IMR-90 (cell line): ENCODE measurements around the gene SLC29A3. TPM values are rescaled to one million over a fixed set of nuclear protein-coding genes. Genes with fewer than 3 reads are reported as not detected.

Source experiments
- ATAC-seq: fragments of 200-7000 bp; cut with Tn5 transposase; 2 replicates; pipeline ENCODE4 v1.9.1; 2020; ENCODE audit warnings: low read depth, mild to moderate bottlenecking, moderate library complexity
- BruUV-seq: library from RNA; stranded (reverse); fragments of 400-500 nt; replicated peaks from 2 replicates; lab custom pipeline; 2021; lab: Mats Ljungman, UMichigan
- CTCF ChIA-PET: fragments of 300-600 bp; formaldehyde crosslinking; extraction: SDS; loops from one replicate; lab custom pipeline; 2021; ENCODE audit warnings: antibody characterized with exemption; lab: Yijun Ruan, JAX
- POLR2A ChIA-PET: fragments of 300-600 bp; sonication (Branson Sonifier 250); formaldehyde crosslinking; loops from one replicate; lab custom pipeline; 2022; ENCODE audit warnings: antibody characterized with exemption; ENCODE audit not compliant: unreplicated experiment; lab: Charles Lee
- DNase-seq: peaks from one replicate; pipeline ENCODE4 v3.0.0; 2013
- H2AFZ ChIP-seq: replicated peaks from 2 replicates; pipeline ENCODE3; 2013; ENCODE audit warnings: low read length, mild to moderate bottlenecking; ENCODE audit not compliant: poor library complexity
- H2AK5ac ChIP-seq: 2 replicates; pipeline ENCODE4 v1.6.1; 2013; ENCODE audit warnings: low read depth, low read length, inconsistent platforms
- H2AK9ac ChIP-seq: replicated peaks from 2 replicates; pipeline ENCODE3; 2013; ENCODE audit warnings: mild to moderate bottlenecking, low read depth, low read length, moderate library complexity; ENCODE audit not compliant: poor library complexity
- H2BK120ac ChIP-seq: 2 replicates; pipeline ENCODE4 v1.6.1; 2013; ENCODE audit warnings: low read depth, low read length, inconsistent platforms
- H2BK15ac ChIP-seq: 3 replicates; pipeline ENCODE4 v1.6.1; 2013; ENCODE audit warnings: low read depth, low read length, inconsistent platforms
- H2BK20ac ChIP-seq: 2 replicates; pipeline ENCODE4 v1.6.1; 2013; ENCODE audit warnings: low read depth, mild to moderate bottlenecking, inconsistent platforms, low read length, moderate library complexity
- H2BK5ac ChIP-seq: 2 replicates; pipeline ENCODE4 v1.6.1; 2013; ENCODE audit warnings: mild to moderate bottlenecking, low read depth, low read length, inconsistent platforms; ENCODE audit not compliant: poor library complexity, severe bottlenecking
- H3K14ac ChIP-seq: replicated peaks from 2 replicates; pipeline ENCODE4 v1.6.1; 2013; ENCODE audit warnings: low read depth, low read length, inconsistent platforms
- H3K18ac ChIP-seq: 2 replicates; pipeline ENCODE4 v1.6.1; 2013; ENCODE audit warnings: low read depth, low read length, control low read depth
- H3K23ac ChIP-seq: 2 replicates; pipeline ENCODE4 v1.6.1; 2013; ENCODE audit warnings: low read depth, low read length, inconsistent platforms
- H3K27ac ChIP-seq: 2 replicates; pipeline ENCODE4 v1.5.1; 2013; ENCODE audit warnings: mild to moderate bottlenecking, control low read depth, low read length; ENCODE audit not compliant: insufficient read depth
- H3K27me3 ChIP-seq: 2 replicates; pipeline ENCODE4 v1.6.1; 2013; ENCODE audit warnings: low read length; ENCODE audit not compliant: control insufficient read depth, insufficient read depth
- H3K36me3 ChIP-seq: 2 replicates; pipeline ENCODE4 v1.6.1; 2013; ENCODE audit warnings: low read length, mixed read lengths; ENCODE audit not compliant: control insufficient read depth, insufficient read depth
- H3K4ac ChIP-seq: 2 replicates; pipeline ENCODE4 v1.6.1; 2013; ENCODE audit warnings: low read depth, low read length, inconsistent platforms
- H3K4me1 ChIP-seq: 2 replicates; pipeline ENCODE4 v1.6.1; 2013; ENCODE audit warnings: low read length, mixed read lengths; ENCODE audit not compliant: control insufficient read depth, insufficient read depth
- H3K4me2 ChIP-seq: 2 replicates; pipeline ENCODE4 v1.6.1; 2013; ENCODE audit warnings: low read depth, mild to moderate bottlenecking, control low read depth, low read length, moderate library complexity
- H3K4me3 ChIP-seq: 2 replicates; pipeline ENCODE4 v1.5.1; 2013; ENCODE audit warnings: low read depth, mild to moderate bottlenecking, control low read depth, low read length, moderate library complexity; ENCODE audit not compliant: insufficient read depth
- H3K56ac ChIP-seq: 2 replicates; pipeline ENCODE4 v1.6.1; 2013; ENCODE audit warnings: low read length, inconsistent platforms; ENCODE audit not compliant: insufficient read depth; ENCODE audit errors: extremely low read depth
- H3K79me1 ChIP-seq, 2 experiments: 2 replicates each; pipeline ENCODE4 v1.6.1; 2013; ENCODE audit warnings: low read length in 2 of 2, inconsistent platforms in 1 of 2, low read depth in 1 of 2
- H3K9ac ChIP-seq: 2 replicates; pipeline ENCODE4 v1.6.1; 2013; ENCODE audit warnings: low read depth, low read length, control low read depth
- H3K9me1 ChIP-seq: 2 replicates; pipeline ENCODE4 v1.6.1; 2013; ENCODE audit warnings: low read length, inconsistent platforms; ENCODE audit not compliant: insufficient read depth
- H3K9me3 ChIP-seq: 2 replicates; pipeline ENCODE4 v1.6.1; 2013; ENCODE audit warnings: low read length; ENCODE audit not compliant: control insufficient read depth, insufficient read depth
- H4K20me1 ChIP-seq: 2 replicates; pipeline ENCODE4 v1.6.1; 2013; ENCODE audit warnings: low read length, inconsistent platforms; ENCODE audit not compliant: insufficient read depth
- H4K5ac ChIP-seq: 2 replicates; pipeline ENCODE4 v1.6.1; 2013; ENCODE audit warnings: mild to moderate bottlenecking, low read depth, low read length, control low read depth
- H4K8ac ChIP-seq, 2 experiments: 2 replicates each; pipeline ENCODE4 v1.6.1; 2013; ENCODE audit warnings: low read depth in 2 of 2, low read length in 2 of 2, control low read depth in 1 of 2, inconsistent platforms in 1 of 2
- H4K91ac ChIP-seq: 2 replicates; pipeline ENCODE4 v1.6.1; 2013; ENCODE audit warnings: low read depth, low read length, inconsistent platforms; ENCODE audit not compliant: insufficient read depth
- BHLHE40 ChIP-seq: fragments of 150-350 bp; IDR thresholded peaks from 2 replicates; pipeline ENCODE4 v1.6.1; 2016; ENCODE audit warnings: mild to moderate bottlenecking, low read depth, low read length
- CEBPB ChIP-seq: IDR thresholded peaks from 2 replicates; pipeline ENCODE4 v1.6.1; 2012; ENCODE audit warnings: low read depth, low read length, improper control_type of control experiment
- CHD1 ChIP-seq: IDR thresholded peaks from 2 replicates; pipeline ENCODE4 v1.6.1; 2012; ENCODE audit warnings: low read depth, low read length, improper control_type of control experiment
- FOS ChIP-seq: fragments of 150-350 bp; IDR thresholded peaks from 2 replicates; pipeline ENCODE4 v1.6.1; 2016; ENCODE audit warnings: low read depth, low read length
- MAFK ChIP-seq: IDR thresholded peaks from 2 replicates; pipeline ENCODE4 v1.6.1; 2012; ENCODE audit warnings: low read depth, low read length, improper control_type of control experiment
- MAZ ChIP-seq: IDR thresholded peaks from 2 replicates; pipeline ENCODE4 v1.6.1; 2012; ENCODE audit warnings: low read depth, mild to moderate bottlenecking, low read length, improper control_type of control experiment, moderate library complexity, borderline replicate concordance
- MXI1 ChIP-seq: IDR thresholded peaks from 2 replicates; pipeline ENCODE4 v1.6.1; 2012; ENCODE audit warnings: low read depth, mild to moderate bottlenecking, low read length, moderate library complexity, borderline replicate concordance
- NFE2L2 ChIP-seq: fragments of 150-350 bp; IDR thresholded peaks from 2 replicates; pipeline ENCODE4 v1.6.1; 2016; ENCODE audit warnings: low read depth, mild to moderate bottlenecking, low read length
- POLR2A ChIP-seq: IDR thresholded peaks from 2 replicates; pipeline ENCODE4 v1.6.1; 2012; ENCODE audit warnings: mild to moderate bottlenecking, low read depth, low read length
- RAD21 ChIP-seq: IDR thresholded peaks from 2 replicates; pipeline ENCODE4 v1.6.1; 2012; ENCODE audit warnings: low read length, improper control_type of control experiment
- RFX5 ChIP-seq: IDR thresholded peaks from 2 replicates; pipeline ENCODE4 v1.8.0; 2012; ENCODE audit warnings: low read depth, mild to moderate bottlenecking, low read length, moderate library complexity
- SMC3 ChIP-seq: fragments of 150-350 bp; IDR thresholded peaks from 2 replicates; pipeline ENCODE4 v1.6.1; 2016; ENCODE audit warnings: low read depth, mild to moderate bottlenecking, antibody characterized with exemption, low read length, moderate library complexity
- WGBS, 2 experiments: methylation state at CpG; one replicate each; pipeline versions ENCODE4 v1.1.5 to v1.1.7; 2013; ENCODE audit warnings: missing lambda C conversion rate in 2 of 2; ENCODE audit not compliant: insufficient read length in 1 of 2; ENCODE audit errors: extremely low coverage in 2 of 2; 5-methylcytosine and 5-hydroxymethylcytosine counted together
- dilution Hi-C: fragments of 300-500 bp; cut with HindIII; formaldehyde crosslinking; loops from one replicate; pipeline ENCODE4 v1.14.3; 2018; ENCODE audit warnings: low sequenced_read_pairs; ENCODE audit not compliant: unreplicated experiment
- in situ Hi-C: fragments of 300-500 bp; cut with MboI; formaldehyde crosslinking; loops from 3 replicates; pipeline ENCODE4 v1.14.3; 2019; ENCODE audit warnings: low sequenced_read_pairs, inconsistent platforms, mixed read lengths
- intact Hi-C: fragments of 100-400 bp; cut with micrococcal nuclease; formaldehyde crosslinking; loops from 2 replicates; pipeline ENCODE4 v1.10.0; 2022
- polyA plus RNA-seq, 3 experiments: library from polyadenylated mRNA; depleted of rRNA; stranded (reverse); fragments of >200 nt; gene quantifications; 2 replicates each; pipeline ENCODE4 v1.2.3, GENCODE V29; 2012; ENCODE audit warnings: low replicate concordance in 1 of 3
- total RNA-seq: library from RNA; depleted of rRNA; stranded (reverse); fragments of >200 nt; gene quantifications from 2 replicates; pipeline ENCODE4 v1.2.3, GENCODE V29; 2012
- TF ChIP-seq, protein P1 (sequence below): fragments of 150-350 bp; IDR thresholded peaks from 2 replicates; pipeline ENCODE4 v1.6.1; 2017; ENCODE audit warnings: mild to moderate bottlenecking, antibody characterized with exemption, low read length, low read depth
- TF ChIP-seq, protein P2 (sequence below): conservative IDR thresholded peaks from 2 replicates; pipeline ENCODE4 v1.5.1; 2012; ENCODE audit warnings: mild to moderate bottlenecking, low read depth, low read length, improper control_type of control experiment
- TF ChIP-seq, protein P3 (sequence below): fragments of 150-350 bp; IDR thresholded peaks from 2 replicates; pipeline ENCODE4 v1.6.1; 2016; ENCODE audit warnings: low read depth, mild to moderate bottlenecking, low read length, moderate library complexity, borderline replicate concordance

SLC29A3 gene
- total and polyA plus RNA-seq, 2 of the 4 experiments (the other 2 are of a cell fraction): 0.72 to 3.0 TPM

DNA sequence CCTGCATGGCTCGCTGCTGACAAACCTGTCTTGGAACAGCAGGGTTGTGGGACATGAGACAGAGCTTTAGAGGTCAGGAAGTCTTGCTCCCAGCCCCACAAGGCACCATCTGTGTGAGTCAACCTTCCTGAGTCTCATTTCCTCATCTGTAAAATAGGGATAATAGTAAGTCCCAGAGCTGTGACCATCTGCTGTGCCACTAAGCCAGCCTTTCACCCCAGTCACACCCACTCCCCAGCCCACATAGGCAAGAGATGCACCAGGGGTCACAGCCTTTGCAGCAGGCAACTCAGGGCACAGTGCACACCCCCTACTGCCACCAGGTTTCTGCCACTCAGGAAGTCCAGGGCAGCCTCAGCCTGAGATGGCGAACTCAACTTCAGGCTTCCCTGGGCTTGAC, 48.2 kb downstream of the SLC29A3 start:
- ChIA-PET POLR2A (no interaction called here), CTCF (no interaction called here)
- no peak overlapping the region for H2BK120ac ChIP-seq
- H3K9ac ChIP-seq: no peak overlapping the region
- no peak overlapping the region for H2BK20ac ChIP-seq
- no peak overlapping the region for H3K27ac ChIP-seq
- no TSS peak for BruUV-seq
- H3K36me3 ChIP-seq: no peaks in the 10 kb centered on the region
- H2AK9ac ChIP-seq: no peak overlapping the region
- in situ Hi-C loops: no loop called here
- H3K56ac ChIP-seq: no peak overlapping the region
- H2AK5ac ChIP-seq: no peak overlapping the region
- DNase-seq (no peak), ATAC-seq (no peak)
- no peaks in the 10 kb centered on the region for H3K9me1 ChIP-seq
- no peak overlapping the region for H3K4me3 ChIP-seq
- no peak overlapping the region for H3K23ac ChIP-seq
- TF ChIP-seq SMC3 (no peak), RAD21 (no peak), MXI1 (no peak), CHD1 (no peak), MAZ (no peak), FOS (no peak), MAFK (no peak), RFX5 (no peak), POLR2A (no peak), CEBPB (no peak), BHLHE40 (no peak), NFE2L2 (no peak)
- TF ChIP-seq, protein P1, sequence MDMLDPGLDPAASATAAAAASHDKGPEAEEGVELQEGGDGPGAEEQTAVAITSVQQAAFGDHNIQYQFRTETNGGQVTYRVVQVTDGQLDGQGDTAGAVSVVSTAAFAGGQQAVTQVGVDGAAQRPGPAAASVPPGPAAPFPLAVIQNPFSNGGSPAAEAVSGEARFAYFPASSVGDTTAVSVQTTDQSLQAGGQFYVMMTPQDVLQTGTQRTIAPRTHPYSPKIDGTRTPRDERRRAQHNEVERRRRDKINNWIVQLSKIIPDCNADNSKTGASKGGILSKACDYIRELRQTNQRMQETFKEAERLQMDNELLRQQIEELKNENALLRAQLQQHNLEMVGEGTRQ: no peak
- TF ChIP-seq, protein P2, sequence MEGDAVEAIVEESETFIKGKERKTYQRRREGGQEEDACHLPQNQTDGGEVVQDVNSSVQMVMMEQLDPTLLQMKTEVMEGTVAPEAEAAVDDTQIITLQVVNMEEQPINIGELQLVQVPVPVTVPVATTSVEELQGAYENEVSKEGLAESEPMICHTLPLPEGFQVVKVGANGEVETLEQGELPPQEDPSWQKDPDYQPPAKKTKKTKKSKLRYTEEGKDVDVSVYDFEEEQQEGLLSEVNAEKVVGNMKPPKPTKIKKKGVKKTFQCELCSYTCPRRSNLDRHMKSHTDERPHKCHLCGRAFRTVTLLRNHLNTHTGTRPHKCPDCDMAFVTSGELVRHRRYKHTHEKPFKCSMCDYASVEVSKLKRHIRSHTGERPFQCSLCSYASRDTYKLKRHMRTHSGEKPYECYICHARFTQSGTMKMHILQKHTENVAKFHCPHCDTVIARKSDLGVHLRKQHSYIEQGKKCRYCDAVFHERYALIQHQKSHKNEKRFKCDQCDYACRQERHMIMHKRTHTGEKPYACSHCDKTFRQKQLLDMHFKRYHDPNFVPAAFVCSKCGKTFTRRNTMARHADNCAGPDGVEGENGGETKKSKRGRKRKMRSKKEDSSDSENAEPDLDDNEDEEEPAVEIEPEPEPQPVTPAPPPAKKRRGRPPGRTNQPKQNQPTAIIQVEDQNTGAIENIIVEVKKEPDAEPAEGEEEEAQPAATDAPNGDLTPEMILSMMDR: no peak
- TF ChIP-seq, protein P3, sequence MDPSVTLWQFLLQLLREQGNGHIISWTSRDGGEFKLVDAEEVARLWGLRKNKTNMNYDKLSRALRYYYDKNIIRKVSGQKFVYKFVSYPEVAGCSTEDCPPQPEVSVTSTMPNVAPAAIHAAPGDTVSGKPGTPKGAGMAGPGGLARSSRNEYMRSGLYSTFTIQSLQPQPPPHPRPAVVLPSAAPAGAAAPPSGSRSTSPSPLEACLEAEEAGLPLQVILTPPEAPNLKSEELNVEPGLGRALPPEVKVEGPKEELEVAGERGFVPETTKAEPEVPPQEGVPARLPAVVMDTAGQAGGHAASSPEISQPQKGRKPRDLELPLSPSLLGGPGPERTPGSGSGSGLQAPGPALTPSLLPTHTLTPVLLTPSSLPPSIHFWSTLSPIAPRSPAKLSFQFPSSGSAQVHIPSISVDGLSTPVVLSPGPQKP: no peak
- no peak overlapping the region for H2BK5ac ChIP-seq
- 100% methylated on average over 1 of the region's 2 CpGs; no CpG with 5 or more reads in 1 of the 2 experiments for WGBS, 2 experiments
- H3K14ac ChIP-seq: no peak overlapping the region
- H2AFZ ChIP-seq: no peak overlapping the region
- peaks cover 2% of the 10 kb centered on the region for H3K4me1 ChIP-seq
- no peaks in the 10 kb centered on the region for H3K9me3 ChIP-seq
- H3K4ac ChIP-seq: no peak overlapping the region
- no peak overlapping the region for H3K4me2 ChIP-seq
- intact Hi-C loops: no loop called here
- dilution Hi-C loops: no loop called here
- no peak overlapping the region for H3K18ac ChIP-seq
- no peak overlapping the region for H4K8ac ChIP-seq
- H4K20me1 ChIP-seq: no peaks in the 10 kb centered on the region
- no peak overlapping the region for H4K5ac ChIP-seq
- H4K91ac ChIP-seq: no peak overlapping the region
- no peak overlapping the region for H2BK15ac ChIP-seq
- H3K79me1 ChIP-seq: no peaks in the 10 kb centered on the region
- peaks cover 18% of the 10 kb centered on the region for H3K27me3 ChIP-seq
